ENCODE data around the gene SPATA31A1.
"Not testable (repeated sequence)": the region's sequence is repeated elsewhere in the genome, so short reads cannot be mapped to it uniquely, and the experiment has no call there.

DNA sequence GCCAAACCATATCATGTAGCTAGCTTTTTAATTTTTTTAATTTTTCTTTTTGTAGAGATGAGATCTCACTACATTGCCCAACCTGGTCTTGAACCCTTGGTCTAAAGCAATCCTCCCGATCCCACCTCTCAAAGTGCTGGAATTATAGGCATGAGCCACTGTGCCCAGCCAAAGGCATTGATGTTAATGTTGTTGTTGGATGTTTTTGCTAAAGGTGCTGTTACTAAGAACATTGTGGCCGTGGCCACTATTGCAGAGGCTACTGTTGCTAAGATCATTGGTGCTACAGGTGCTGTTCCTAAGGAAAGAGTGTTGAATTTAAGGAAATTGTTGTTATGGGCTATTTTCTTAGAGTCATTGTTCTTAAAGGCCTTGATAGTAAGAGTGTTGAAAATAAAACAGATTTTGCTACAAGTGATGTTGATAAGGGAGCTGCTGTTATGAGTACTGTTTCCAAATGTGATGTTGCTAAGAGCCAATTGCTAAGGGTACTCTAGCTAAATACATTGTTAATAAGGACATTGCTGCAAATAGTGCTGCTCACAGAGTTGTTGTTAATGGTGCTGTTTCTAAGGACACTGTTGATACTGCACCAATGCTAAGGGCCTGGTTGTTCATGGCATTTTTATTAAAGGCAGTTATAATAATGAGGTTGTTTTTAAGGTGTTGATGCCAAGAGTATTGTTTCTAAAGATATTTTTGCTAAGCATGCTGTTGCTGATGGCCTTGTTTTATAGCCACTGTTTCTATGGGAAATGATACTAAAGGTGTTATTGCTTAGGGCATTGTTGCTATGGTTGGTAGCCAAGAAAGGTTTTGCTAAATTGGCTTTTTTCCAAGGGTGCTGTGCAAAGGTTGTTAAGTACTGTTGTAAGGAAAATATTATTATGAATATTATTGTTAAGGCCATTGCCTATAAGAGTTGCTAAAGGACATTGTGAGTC, 52.1 kb downstream of the SPATA31A1 start:
- not testable (repeated sequence) for TF ChIP-seq POLR2A, POU2F2, POLR2AphosphoS5, SPI1 (IDR thresholded peaks at IDR 0.05; ENCODE audit: low read depth, low read length)

All from GM12891 (cell line).